ENCODE measurements around the gene PHC2.

GRCh38 chr1:33391343-33392078, 39.4 kb downstream of the PHC2 start:
- no peak for TF ChIP-seq CTCF (IDR thresholded peaks at IDR 0.05; ENCODE audit: insufficient read depth, low read length, poor library complexity, severe bottlenecking)
- TF ChIP-seq EZH2phosphoT487 (conservative IDR thresholded peaks at IDR 0.05; ENCODE audit: low read length): no peak
